Neural cell (in vitro differentiated cells): ENCODE results near the gene FBXL2. TPM values are rescaled to one million over a fixed set of nuclear protein-coding genes. Genes with fewer than 3 reads are reported as not detected.

ENCODE experiments used
- H2AFZ ChIP-seq: fragments of 200-600, 300-800 bp; sonication (generic), shearing (Covaris generic); 2 replicates; pipeline ENCODE4 v1.6.0; 2014; ENCODE audit warnings: low read depth, mild to moderate bottlenecking, antibody characterized with exemption, low read length, moderate library complexity
- H3F3A ChIP-seq: fragments of 200-600 bp; shearing (Covaris generic); 2 replicates; pipeline ENCODE4 v1.6.1; 2016; ENCODE audit warnings: mild to moderate bottlenecking, moderate library complexity, mixed read lengths, antibody characterized with exemption, low read length; ENCODE audit not compliant: insufficient read depth, poor library complexity, severe bottlenecking
- H3K27ac ChIP-seq: fragments of 200-600, 300-800 bp; sonication (generic), shearing (Covaris generic); 2 replicates; pipeline ENCODE4 v1.5.1; 2014; ENCODE audit warnings: mild to moderate bottlenecking, low read length, moderate library complexity
- H3K27me3 ChIP-seq: fragments of 300-800, 200-600 bp; sonication (generic), shearing (Covaris generic); 2 replicates; pipeline ENCODE4 v1.6.0; 2014; ENCODE audit warnings: mild to moderate bottlenecking, low read depth, low read length, moderate library complexity; ENCODE audit not compliant: insufficient read depth
- H3K36me3 ChIP-seq: fragments of 300-800, 200-600 bp; sonication (generic), shearing (Covaris generic); 2 replicates; pipeline ENCODE4 v1.5.1; 2014; ENCODE audit warnings: mild to moderate bottlenecking, antibody characterized with exemption, low read length, moderate library complexity; ENCODE audit not compliant: insufficient read depth
- H3K4me2 ChIP-seq: fragments of 300-800, 200-600 bp; sonication (generic), shearing (Covaris generic); 2 replicates; pipeline ENCODE4 v1.6.0; 2014; ENCODE audit warnings: mild to moderate bottlenecking, low read length
- H3K4me3 ChIP-seq: fragments of 300-800, 200-600 bp; sonication (generic), shearing (Covaris generic); 2 replicates; pipeline ENCODE4 v1.5.1; 2014; ENCODE audit warnings: mild to moderate bottlenecking, low read length, moderate library complexity
- H3K79me2 ChIP-seq: fragments of 200-600 bp; shearing (Covaris generic); replicated peaks from 2 replicates; pipeline ENCODE4 v1.6.0; 2014; ENCODE audit warnings: mild to moderate bottlenecking, low read length, moderate library complexity; ENCODE audit not compliant: insufficient read depth
- H3K9ac ChIP-seq: fragments of 300-800, 200-600 bp; sonication (generic), shearing (Covaris generic); 2 replicates; pipeline ENCODE4 v1.6.1; 2016; ENCODE audit warnings: mild to moderate bottlenecking, low read length, mixed read lengths
- H3K9me2 ChIP-seq: fragments of 200-600 bp; shearing (Covaris generic); 2 replicates; pipeline ENCODE4 v1.6.1; 2016; ENCODE audit warnings: mild to moderate bottlenecking, low read length, mixed read lengths; ENCODE audit not compliant: insufficient read depth
- H3K9me3 ChIP-seq: fragments of 200-600, 300-800 bp; sonication (generic), shearing (Covaris generic); 2 replicates; pipeline ENCODE4 v1.6.1; 2016; ENCODE audit warnings: mild to moderate bottlenecking, mixed run types, low read length, moderate library complexity, mixed read lengths
- H4K20me1 ChIP-seq: fragments of 200-600 bp; shearing (Covaris generic); 2 replicates; pipeline ENCODE4 v1.6.1; 2016; ENCODE audit warnings: mild to moderate bottlenecking, mixed run types; ENCODE audit not compliant: insufficient read depth
- EP300 ChIP-seq: fragments of 450-650 bp; conservative IDR thresholded peaks from 2 replicates; pipeline ENCODE4 v1.6.1; 2014; ENCODE audit warnings: antibody characterized with exemption, mild to moderate bottlenecking, moderate library complexity; ENCODE audit not compliant: poor library complexity, severe bottlenecking
- EZH2 ChIP-seq: fragments of 200-600, 300-800 bp; shearing (Covaris generic), sonication (generic); IDR thresholded peaks from 2 replicates; pipeline ENCODE4 v1.6.1; 2014; ENCODE audit warnings: antibody characterized with exemption, low read length, borderline replicate concordance, mild to moderate bottlenecking; ENCODE audit not compliant: insufficient read depth, poor library complexity, severe bottlenecking
- MXI1 ChIP-seq: fragments of 450-650 bp; conservative IDR thresholded peaks from 2 replicates; pipeline ENCODE4 v1.6.1; 2014; ENCODE audit warnings: antibody characterized with exemption, mild to moderate bottlenecking; ENCODE audit not compliant: poor library complexity, severe bottlenecking
- POLR2AphosphoS5 ChIP-seq: IDR thresholded peaks from 2 replicates; pipeline ENCODE4 v1.6.1; 2012
- RAD21 ChIP-seq: fragments of 450-650 bp; conservative IDR thresholded peaks from 2 replicates; pipeline ENCODE4 v1.6.1; 2014; ENCODE audit warnings: antibody characterized with exemption, mild to moderate bottlenecking, moderate library complexity
- SMC3 ChIP-seq: fragments of 450-650 bp; conservative IDR thresholded peaks from 2 replicates; pipeline ENCODE4 v1.6.1; 2014; ENCODE audit warnings: antibody characterized with exemption, mild to moderate bottlenecking, moderate library complexity; ENCODE audit not compliant: poor library complexity
- TAF1 ChIP-seq: IDR thresholded peaks from 2 replicates; pipeline ENCODE4 v1.6.1; 2012; ENCODE audit warnings: low read depth
- polyA plus RNA-seq: library from polyadenylated mRNA; depleted of rRNA; stranded (reverse); fragments of >200 nt; gene quantifications from 2 replicates; pipeline ENCODE4 v1.2.3, GENCODE V29; 2014
- TF ChIP-seq, protein P1 (sequence below): IDR thresholded peaks from 2 replicates; pipeline ENCODE4 v1.6.1; 2012; ENCODE audit warnings: borderline replicate concordance
- TF ChIP-seq, protein P2 (sequence below): fragments of 450-650 bp; IDR thresholded peaks from 2 replicates; pipeline ENCODE4 v1.5.1; 2014; ENCODE audit warnings: antibody characterized with exemption, mild to moderate bottlenecking, moderate library complexity; ENCODE audit not compliant: poor library complexity, severe bottlenecking

The FBXL2 gene
- polyA plus RNA-seq, 1 donor from 2014 or later: 82.0 TPM

DNA sequence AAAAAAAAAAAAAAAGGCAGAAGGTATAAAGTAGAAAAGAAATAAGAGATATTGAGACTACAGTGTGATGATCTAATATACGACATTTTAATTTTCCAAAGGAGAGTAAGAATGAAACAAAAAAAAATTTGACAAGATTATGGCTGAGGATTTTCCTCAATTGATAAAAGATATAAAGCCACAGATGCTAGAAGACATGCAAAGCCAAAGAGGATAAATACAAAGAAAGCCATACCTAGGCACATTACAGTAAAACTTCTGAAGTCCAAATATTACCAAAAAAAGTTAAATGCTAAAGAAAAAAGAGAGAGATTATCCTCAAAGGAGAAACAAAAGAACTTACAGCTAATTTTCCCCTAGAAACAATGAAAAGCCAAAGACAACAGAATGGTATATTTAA lies 38.3 kb upstream of the FBXL2 start:
- H3K4me3 ChIP-seq: no peak overlapping the region
- TF ChIP-seq SMC3 (no peak), TAF1 (no peak), POLR2AphosphoS5 (no peak), EZH2 (no peak), RAD21 (no peak), EP300 (no peak), MXI1 (no peak)
- TF ChIP-seq, protein P1, sequence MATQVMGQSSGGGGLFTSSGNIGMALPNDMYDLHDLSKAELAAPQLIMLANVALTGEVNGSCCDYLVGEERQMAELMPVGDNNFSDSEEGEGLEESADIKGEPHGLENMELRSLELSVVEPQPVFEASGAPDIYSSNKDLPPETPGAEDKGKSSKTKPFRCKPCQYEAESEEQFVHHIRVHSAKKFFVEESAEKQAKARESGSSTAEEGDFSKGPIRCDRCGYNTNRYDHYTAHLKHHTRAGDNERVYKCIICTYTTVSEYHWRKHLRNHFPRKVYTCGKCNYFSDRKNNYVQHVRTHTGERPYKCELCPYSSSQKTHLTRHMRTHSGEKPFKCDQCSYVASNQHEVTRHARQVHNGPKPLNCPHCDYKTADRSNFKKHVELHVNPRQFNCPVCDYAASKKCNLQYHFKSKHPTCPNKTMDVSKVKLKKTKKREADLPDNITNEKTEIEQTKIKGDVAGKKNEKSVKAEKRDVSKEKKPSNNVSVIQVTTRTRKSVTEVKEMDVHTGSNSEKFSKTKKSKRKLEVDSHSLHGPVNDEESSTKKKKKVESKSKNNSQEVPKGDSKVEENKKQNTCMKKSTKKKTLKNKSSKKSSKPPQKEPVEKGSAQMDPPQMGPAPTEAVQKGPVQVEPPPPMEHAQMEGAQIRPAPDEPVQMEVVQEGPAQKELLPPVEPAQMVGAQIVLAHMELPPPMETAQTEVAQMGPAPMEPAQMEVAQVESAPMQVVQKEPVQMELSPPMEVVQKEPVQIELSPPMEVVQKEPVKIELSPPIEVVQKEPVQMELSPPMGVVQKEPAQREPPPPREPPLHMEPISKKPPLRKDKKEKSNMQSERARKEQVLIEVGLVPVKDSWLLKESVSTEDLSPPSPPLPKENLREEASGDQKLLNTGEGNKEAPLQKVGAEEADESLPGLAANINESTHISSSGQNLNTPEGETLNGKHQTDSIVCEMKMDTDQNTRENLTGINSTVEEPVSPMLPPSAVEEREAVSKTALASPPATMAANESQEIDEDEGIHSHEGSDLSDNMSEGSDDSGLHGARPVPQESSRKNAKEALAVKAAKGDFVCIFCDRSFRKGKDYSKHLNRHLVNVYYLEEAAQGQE: no peak
- TF ChIP-seq, protein P2, sequence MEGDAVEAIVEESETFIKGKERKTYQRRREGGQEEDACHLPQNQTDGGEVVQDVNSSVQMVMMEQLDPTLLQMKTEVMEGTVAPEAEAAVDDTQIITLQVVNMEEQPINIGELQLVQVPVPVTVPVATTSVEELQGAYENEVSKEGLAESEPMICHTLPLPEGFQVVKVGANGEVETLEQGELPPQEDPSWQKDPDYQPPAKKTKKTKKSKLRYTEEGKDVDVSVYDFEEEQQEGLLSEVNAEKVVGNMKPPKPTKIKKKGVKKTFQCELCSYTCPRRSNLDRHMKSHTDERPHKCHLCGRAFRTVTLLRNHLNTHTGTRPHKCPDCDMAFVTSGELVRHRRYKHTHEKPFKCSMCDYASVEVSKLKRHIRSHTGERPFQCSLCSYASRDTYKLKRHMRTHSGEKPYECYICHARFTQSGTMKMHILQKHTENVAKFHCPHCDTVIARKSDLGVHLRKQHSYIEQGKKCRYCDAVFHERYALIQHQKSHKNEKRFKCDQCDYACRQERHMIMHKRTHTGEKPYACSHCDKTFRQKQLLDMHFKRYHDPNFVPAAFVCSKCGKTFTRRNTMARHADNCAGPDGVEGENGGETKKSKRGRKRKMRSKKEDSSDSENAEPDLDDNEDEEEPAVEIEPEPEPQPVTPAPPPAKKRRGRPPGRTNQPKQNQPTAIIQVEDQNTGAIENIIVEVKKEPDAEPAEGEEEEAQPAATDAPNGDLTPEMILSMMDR: no peak
- no peaks in the 10 kb centered on the region for H3K36me3 ChIP-seq

DNA sequence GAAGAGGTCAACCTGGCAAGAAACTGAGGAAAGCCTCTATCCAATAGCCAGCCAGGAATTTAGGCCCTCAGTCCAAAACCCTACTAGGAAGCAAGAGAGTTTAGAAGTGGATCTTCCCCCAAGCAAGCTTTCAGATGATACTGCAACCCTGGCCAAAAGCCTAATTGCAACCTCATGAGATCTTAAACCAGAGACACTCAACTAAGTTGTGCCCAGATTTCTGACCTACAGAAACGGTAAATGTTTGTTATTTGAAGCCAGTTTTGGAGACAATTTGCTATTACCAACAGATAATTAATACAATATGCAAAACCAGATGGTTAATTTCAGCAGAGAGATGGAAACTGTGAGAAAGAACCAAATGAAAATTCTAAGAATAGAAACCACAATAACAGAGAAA lies 37.0 kb upstream of the FBXL2 start:
- no peak overlapping the region for H3K27ac ChIP-seq
- TF ChIP-seq, protein P2: no peak
- no peak for TF ChIP-seq EZH2
- TF ChIP-seq MXI1: no peak
- TF ChIP-seq SMC3: no peak
- TF ChIP-seq, protein P1: no peak
- no peak for TF ChIP-seq RAD21
- TF ChIP-seq EP300: no peak
- no peak for TF ChIP-seq POLR2AphosphoS5
- no peak for TF ChIP-seq TAF1
- no peaks in the 10 kb centered on the region for H3F3A ChIP-seq
- no peak overlapping the region for H3K9ac ChIP-seq
- no peaks in the 10 kb centered on the region for H3K27me3 ChIP-seq
- no peaks in the 10 kb centered on the region for H3K9me2 ChIP-seq
- no peaks in the 10 kb centered on the region for H3K79me2 ChIP-seq
- no peaks in the 10 kb centered on the region for H3K36me3 ChIP-seq
- no peak overlapping the region for H3K4me2 ChIP-seq
- no peak overlapping the region for H2AFZ ChIP-seq
- no peak overlapping the region for H3K4me3 ChIP-seq
- no peaks in the 10 kb centered on the region for H4K20me1 ChIP-seq
- H3K9me3 ChIP-seq: no peaks in the 10 kb centered on the region

More for the DNA sequence above, 38.3 kb upstream of the FBXL2 start:
- no peak overlapping the region for H3K4me2 ChIP-seq
- no peaks in the 10 kb centered on the region for H3K9me2 ChIP-seq
- H4K20me1 ChIP-seq: no peaks in the 10 kb centered on the region
- H3K27me3 ChIP-seq: no peaks in the 10 kb centered on the region
- H3K27ac ChIP-seq: no peak overlapping the region
- no peaks in the 10 kb centered on the region for H3K9me3 ChIP-seq
- H3K9ac ChIP-seq: no peak overlapping the region
- no peaks in the 10 kb centered on the region for H3K79me2 ChIP-seq
- no peaks in the 10 kb centered on the region for H3F3A ChIP-seq
- no peak overlapping the region for H2AFZ ChIP-seq
